Activated CD4-positive, alpha-beta T cell treated with anti-CD3 and anti-CD28 coated beads, Interleukin-2, amount 50 U/mL, for 1 hour (primary cell): ENCODE results near the gene KRTAP11-1.

Experiments used
- DNase-seq: peaks from one replicate; pipeline ENCODE4 v3.0.0-alpha.2; 2020

Gene KRTAP11-1

DNA sequence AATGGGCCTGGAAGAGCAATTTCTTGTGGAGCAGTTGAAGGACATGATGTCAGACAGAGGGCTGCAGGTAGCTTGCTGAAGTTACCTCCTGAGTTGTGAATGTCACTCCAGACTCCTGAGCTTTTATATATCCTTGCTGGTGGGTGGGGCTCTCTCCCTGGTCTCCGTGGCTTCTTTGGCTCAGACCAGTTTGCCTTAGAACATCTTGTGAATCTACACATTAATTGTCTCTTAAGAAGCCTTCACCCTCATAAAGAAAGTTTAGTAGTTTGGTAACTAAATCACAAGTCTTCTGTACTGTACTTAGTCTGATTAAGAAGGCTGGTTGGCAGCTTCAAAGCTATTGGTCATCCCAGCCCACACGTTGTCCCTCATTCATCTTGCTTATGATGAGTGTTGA is at the start of gene KRTAP11-1:
Gene KRTAP11-1 (minus strand): TSS at position 101 of the 400 bp plus-strand sequence. CDS start 56 bp downstream, at position 45.
- no peak for DNase-seq

DNA sequence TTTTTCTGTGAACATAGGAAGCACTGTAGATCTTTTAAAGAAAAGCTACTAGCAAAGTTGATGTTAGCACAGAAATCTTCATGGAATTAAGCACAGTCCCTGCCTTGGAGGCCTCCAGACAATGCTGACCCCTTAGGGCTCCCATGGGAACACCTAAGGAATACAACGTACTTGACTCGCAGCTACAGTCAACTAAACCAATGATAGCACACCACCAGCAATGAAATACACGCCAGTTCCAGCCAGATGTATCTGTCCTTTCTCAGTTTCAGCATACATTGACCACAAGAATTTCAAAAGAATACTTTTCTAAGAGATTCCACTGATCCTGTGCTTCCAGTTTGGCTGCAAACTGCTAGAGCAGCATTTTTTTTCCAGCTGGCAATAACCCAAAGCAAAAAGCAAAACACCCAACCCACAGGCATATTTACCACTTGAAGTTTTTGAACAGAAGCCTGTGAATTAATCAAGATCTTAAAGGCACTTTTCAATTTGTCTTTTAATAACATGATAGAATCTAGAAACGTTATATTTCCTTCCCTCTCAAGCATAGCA is 42.8 kb upstream of the KRTAP11-1 start:
- DNase-seq = no peak

- no peak for DNase-seq
Observed at GRCh38 chr21:30921129-30921528, 39.7 kb upstream of the KRTAP11-1 start.

DNA sequence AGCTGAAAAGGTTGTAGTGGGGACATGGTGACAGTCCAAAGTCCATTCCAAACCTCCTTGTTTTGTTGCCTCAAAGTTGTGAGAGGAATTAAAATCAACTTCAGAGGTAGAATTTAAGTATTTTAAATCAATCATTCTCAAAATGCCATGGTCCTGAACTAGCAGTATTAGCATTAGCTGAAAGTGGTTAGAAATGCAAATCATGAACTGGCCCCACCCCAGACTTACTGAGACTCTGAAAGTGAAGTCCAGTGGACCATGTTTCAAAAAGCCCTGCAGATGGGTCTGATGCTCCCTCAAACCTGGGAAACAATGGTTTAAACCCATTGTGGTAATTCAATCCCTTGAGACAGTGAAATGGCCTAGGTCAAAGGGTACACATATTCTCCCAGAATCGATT is 36.2 kb upstream of the KRTAP11-1 start:
- no peak for DNase-seq

- no peak for DNase-seq
Observed at GRCh38 chr21:30900881-30901280, 19.5 kb upstream of the KRTAP11-1 start.

GRCh38 chr21:30882866-30883597 is 1.7 kb upstream of the KRTAP11-1 start:
- no peak for DNase-seq

GRCh38 chr21:30880914-30881313 is 466 bp downstream of the KRTAP11-1 start:
- no peak for DNase-seq

DNA sequence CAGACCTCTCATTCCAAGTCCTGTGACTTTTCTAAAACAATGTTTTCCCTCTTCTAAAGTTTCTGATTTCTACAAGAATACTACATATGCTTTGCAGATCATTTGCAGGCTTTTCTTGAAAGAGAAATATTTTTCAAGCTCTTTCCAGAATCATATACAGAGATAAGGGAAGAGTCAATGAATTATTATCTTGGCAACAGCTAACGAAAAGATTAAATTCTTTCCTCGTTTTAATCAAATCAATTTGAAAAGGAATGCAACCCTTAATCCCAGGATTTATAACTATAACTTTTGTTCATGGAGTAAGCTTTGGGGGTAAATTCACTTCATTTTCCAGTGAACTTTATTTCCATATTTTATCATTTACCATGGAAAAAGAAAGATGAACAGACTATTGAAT is 6.9 kb downstream of the KRTAP11-1 start:
- DNase-seq = no peak

DNA sequence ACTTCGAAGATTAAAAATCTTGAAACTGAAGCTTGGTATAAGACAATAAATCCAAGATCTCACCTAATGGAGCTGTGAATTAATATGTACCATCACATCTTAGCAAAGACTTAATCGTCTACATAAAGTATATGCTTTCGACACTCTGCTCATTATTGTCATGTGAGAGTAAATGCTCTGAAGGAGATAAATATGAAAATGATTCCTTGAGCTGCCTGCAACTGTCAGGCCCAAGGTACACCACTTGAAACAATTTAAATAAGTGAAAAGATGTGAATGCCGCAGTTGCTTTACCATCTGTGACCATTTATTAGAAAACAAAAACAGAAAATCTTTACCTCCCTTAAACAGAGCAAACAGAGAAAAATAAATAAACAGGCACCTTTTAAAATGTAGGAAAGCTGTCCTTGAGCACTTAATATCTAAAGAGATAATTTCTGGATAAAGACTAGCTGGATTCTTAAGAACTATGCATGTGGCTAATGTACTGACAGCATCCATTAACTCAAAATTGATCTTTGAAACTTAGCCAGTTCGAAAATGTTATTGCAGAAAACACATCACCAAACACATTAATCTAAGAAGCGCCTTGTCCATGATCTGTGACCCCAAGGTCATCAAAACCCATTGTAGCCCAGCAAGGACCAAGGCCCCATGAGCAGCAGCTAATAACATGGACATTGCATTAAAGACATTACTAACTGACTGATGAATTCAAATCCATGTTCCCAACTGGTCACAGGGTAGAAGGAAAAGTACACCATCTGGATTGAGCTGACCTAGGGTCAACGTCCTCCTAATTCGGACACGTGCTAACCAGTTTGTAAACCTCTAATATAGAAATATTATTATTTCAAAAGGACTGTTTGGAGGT is 33.5 kb downstream of the KRTAP11-1 start:
- DNase-seq = no peak

GRCh38 chr21:30842990-30843389 is 38.4 kb downstream of the KRTAP11-1 start:
- no peak for DNase-seq

- peak; percentile 9 for DNase-seq
Observed at GRCh38 chr21:30839304-30839703, 42.1 kb downstream of the KRTAP11-1 start.

DNA sequence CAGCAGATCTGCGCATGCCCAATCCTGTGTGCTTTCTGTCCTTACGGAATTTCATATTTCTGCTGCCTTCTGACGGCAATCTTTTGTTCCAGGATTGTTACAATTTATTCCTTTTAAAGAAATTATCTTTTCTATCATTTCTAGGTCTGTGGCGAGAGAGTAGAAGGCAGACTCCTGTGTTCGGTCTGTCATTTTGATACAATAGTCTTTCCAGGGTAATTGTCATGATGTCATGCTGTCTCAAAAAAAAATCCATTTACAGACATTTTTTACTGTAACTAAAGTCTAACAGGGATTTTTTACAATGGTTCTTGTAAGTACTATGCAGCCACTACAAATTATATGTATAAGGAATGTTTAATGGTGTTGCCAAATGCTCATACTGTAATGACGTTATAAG is 42.8 kb downstream of the KRTAP11-1 start:
- no peak for DNase-seq

- peak; percentile 16 for DNase-seq
Observed at GRCh38 chr21:30831194-30831765, 50.1 kb downstream of the KRTAP11-1 start.
